Measurements from ENCODE around the gene ACOT11. TPM values are rescaled to one million over a fixed set of nuclear protein-coding genes. Genes with fewer than 3 reads are reported as not detected.

Gene ACOT11
- polyA plus RNA-seq, 3 donors: 1.1 to 2.4 (median 1.5) TPM

DNA sequence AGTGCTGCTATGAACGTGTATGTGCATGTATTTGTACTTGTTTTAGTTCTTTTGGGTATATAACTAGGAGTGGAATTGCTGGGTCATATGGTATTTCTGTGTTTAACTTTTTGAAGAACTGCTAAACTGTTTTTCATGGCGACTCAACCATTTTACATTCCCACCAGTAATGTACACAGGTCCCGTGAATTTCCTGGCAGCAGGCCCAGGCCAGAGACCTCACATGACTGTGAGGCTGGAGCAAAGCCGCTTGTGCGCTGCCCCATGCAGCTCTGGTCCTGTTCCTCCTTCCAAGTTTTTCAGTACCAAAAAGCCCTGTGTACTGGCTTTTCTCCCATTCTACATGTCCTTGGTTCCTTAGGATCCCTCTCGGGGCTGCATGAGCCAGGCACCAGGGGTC lies 29.6 kb downstream of the ACOT11 start:
- 20 to 52% (median 52%) methylated on average over 6 of the region's 6 CpGs for WGBS, 3 donors
- no peak overlapping the region for H3K27ac ChIP-seq (ENCODE audit: low read depth, low read length)

DNA sequence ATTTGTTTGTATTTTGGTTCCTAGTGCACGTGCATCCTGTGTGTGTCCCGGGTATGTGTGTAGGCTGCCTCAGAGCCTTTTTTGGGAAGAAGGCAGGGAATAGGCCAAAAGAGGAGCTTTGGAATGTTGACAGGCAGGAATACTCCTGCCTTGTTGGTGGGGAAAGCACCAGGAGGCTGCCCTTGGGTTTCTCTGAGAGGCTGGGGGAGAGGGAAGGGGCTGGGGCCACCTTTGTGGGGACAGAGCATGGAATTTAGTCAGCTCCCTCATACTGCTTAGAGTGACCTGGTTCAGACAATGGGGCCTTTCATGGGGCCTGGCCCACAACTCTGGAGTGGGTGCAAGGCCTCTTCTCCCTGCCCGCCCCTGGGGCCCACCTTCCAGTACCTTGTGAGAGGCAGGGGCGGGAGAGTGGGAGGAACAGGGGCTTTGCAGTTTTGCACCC lies 31.3 kb downstream of the ACOT11 start:
- 61 to 85% (median 83%) methylated on average over 4 of the region's 4 CpGs for WGBS, 3 donors
- H3K27ac ChIP-seq (ENCODE audit: low read depth, low read length): no peak overlapping the region

DNA sequence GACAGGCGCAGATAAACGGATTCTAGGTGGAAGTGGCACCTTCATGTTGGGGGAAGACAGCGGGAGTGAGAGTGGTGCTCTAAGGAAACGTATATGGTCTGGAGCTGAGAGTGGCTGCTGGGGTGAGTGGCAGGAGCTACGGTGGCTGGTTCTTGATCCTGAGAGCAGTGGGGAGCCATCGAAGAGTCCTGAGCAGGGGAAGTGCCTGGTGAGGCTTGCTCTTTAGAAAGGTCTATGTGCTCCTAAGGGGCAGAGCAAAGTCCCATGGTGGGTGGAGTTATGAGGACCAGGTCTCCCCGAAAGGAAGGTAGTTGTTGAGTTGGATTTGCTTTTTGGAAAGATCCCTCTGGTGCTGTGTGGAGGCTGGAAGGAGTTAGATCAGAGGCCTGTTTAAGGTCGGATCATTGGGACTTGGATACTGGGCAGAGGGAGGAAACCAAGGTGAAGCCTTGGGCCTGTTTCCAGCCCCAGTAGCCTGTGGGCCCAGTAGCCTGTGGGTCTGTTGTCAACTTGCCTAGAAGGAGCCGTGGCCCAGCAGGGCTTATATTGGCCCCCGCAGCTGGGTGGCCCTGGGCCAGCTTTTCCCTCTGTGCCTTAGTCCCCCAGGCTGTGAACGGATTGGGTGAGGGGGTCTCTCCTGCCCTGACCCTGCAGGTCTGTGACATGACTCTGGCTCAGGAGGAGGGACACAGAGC lies 33.0 kb downstream of the ACOT11 start:
- H3K27ac ChIP-seq (ENCODE audit: low read depth, low read length): no peak overlapping the region
- 72 to 90% (median 76%) methylated on average over 11 of the region's 11 CpGs for WGBS, 3 donors

DNA sequence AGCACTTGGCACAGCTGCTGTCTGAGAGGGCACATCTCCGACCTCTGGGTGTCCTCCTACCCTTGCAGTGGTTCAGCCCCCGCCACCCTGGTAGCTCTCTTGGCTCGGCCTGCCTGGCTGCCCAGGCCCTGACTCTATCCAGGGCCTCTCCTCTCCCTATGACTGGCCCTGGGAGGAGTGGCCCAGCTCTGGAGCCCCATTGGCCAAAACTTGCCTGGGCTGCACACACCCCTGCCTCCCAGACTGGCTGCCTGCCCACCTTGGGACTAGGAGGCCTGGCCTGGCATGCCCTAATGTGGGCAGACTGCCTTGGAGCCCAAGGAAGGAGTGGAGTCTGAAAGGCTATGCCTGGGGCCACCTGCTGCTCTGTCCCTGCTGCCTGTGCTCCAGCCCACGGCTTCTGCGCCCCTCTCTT lies 33.6 kb downstream of the ACOT11 start:
- 39 to 78% (median 59%) methylated on average over 5 of the region's 5 CpGs for WGBS, 3 donors

DNA sequence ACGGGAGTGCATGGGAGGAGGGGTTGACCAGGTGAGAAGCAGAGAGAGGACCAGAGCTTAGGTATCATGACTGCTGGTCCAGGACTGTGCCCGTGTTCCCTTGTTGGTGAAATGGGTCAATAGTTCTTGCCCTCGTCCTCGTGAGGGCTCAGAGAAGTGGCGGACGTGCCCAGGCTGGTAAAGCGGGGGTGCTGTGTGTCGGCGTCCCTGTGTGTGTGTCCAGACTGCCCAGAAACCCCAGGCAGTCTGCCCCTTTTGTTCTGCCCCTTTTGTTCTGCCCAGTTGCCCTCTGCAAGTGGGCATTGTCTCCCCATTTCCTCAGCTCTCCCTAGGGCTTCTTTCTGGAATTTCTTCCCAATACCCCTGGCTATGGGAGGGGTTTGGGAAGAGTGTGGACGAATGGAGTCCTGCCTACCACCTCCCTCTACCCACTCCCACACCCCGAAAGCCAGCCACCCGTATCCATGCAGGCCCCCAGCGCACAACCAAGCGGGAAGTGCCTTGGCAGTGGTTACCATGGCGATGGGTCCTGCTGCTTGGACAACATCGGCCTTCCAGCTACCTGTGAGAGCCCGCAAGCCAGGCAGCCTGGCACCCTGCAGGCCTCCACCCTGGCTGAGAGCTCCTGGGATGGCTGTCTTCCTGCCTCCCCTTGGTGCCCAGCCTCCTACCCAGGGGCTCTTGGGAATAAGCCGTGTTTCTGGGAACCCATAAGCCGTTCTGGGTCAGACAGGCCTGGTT lies 34.7 kb downstream of the ACOT11 start:
- 85 to 90% (median 87%) methylated on average over 19 of the region's 19 CpGs for WGBS, 3 donors
- no peak overlapping the region for H3K27ac ChIP-seq (ENCODE audit: low read depth, low read length)

More for the DNA sequence above, 33.6 kb downstream of the ACOT11 start:
- H3K27ac ChIP-seq (ENCODE audit: low read depth, low read length): no peak overlapping the region

DNA sequence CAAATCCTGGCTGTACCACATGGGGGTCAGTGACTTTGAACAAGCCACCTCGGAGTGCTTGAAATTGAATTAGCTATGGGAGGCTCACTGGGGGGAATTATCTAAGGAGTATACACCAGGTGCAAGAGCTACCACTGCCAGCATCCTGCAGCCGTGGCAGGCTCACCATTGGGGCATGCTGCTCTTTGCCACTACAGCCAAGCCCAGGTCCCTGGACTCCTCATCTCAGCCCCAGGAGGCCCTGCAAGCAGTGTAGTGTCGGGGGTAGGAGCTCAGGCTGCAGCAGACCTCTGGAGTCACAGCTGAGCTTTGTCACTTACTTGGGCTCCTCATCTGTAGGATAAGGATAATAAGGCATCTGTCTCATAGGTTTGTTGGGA lies 35.3 kb downstream of the ACOT11 start:
- H3K27ac ChIP-seq (ENCODE audit: low read depth, low read length): no peak overlapping the region
- 87 to 91% (median 91%) methylated on average over 3 of the region's 3 CpGs for WGBS, 3 donors

DNA sequence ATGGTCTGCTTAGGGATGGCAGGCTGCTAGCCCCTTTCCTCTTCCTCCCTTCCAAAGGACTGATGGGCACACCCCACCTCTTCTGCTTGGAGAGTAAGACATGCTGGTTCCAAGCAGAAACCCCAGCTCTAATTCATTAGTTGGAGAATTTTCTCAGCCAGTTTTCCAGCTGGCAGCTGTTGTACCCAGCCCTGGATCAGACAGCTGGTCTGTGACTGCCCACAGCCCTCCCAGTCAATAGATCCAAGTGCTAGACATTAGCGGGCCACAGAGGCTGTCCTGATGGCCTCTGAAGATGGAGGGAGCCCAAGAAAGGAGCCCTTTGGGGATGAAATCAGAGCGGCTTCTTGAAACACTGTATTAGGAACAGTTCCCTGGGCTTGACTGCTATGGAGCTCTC lies 35.8 kb downstream of the ACOT11 start:
- no peak overlapping the region for H3K27ac ChIP-seq (ENCODE audit: low read depth, low read length)
- 60 to 93% (median 77%) methylated on average over 2 of the region's 2 CpGs for WGBS, 3 donors

DNA sequence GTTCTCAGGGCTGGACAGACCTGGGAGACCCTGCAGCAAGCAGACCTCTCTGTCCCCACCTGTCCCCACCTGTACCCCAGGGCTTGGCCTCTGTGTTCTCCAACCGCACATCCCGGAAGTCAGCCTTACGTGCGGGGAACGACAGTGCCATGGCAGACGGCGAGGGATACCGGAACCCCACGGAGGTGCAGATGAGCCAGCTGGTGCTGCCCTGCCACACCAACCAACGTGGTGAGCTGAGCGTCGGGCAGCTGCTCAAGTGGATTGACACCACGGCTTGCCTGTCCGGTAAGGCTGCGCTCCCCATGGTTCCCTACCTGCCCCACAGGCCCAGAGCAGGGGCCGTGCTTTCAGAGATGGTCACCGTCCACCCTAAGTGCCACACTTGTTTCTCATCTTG lies 36.5 kb downstream of the ACOT11 start:
- no peak overlapping the region for H3K27ac ChIP-seq (ENCODE audit: low read depth, low read length)
- WGBS, 3 donors: 94 to 98% (median 96%) methylated on average over 17 of the region's 17 CpGs

DNA sequence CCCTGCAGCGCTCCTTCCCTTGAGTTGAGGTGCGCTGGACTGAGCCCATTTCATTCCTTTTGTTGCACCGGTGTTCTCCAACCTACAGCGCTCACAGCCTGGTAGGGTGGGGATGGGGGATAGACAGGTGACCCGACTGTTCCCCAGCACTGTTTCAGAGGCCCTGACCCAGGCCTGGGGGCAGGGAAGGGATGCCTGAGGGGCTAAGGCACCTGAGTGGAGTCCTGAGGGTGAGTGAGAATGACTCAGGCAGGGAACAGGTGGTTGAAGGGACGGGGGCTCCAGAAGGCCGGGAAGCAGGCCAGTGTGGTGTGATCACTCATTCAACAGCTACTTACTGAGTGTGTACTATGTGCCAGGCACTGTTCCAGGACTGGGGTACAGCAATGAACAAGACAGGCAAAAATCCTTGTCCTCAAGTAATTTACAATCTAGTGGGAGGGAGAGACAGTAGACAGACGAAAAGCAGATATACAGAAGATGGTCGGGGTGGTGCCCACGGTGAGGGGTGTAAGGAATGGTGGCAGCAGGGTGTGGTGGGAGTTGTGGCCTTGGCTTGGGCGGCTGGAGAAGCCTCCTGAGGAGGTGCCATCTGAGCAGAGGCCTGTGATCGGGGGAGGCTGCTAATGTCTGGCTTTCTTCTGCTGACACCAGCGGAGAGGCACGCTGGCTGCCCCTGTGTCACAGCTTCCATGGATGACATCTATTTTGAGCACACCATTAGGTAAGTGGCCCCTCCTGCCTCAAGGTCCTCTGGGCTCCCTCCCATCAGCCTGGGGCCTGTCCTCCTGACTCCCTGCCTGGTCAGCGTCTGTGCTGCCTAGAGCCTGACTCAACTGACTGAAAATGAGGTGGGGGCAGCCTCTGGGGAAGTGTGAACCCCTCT lies 37.4 kb downstream of the ACOT11 start:
- 90 to 91% (median 91%) methylated on average over 15 of the region's 15 CpGs for WGBS, 3 donors

DNA sequence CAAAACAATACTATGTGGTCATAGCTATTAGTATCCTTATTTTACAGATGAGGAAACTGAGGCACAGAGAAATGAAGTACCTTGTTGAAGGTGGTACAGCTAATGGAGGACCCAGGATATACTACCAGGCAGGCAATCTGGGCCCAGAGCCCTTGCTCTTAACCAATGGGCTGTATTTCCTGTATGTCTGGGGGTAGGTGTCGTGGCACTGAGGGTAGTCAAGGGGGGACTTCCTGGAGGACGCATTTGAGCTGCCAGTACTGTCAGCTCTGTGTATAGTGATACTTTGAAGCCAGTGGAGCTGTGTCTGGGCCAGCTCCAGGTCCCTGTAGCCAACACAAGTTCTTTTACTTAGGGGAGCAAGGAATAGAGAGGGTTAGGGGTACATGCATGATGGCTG lies 40.3 kb downstream of the ACOT11 start:
- WGBS, 3 donors: 51 to 72% (median 65%) methylated on average over 2 of the region's 2 CpGs
- H3K27ac ChIP-seq (ENCODE audit: low read depth, low read length): no peak overlapping the region

More for the DNA sequence above, 37.4 kb downstream of the ACOT11 start:
- H3K27ac ChIP-seq (ENCODE audit: low read depth, low read length): no peak overlapping the region

DNA sequence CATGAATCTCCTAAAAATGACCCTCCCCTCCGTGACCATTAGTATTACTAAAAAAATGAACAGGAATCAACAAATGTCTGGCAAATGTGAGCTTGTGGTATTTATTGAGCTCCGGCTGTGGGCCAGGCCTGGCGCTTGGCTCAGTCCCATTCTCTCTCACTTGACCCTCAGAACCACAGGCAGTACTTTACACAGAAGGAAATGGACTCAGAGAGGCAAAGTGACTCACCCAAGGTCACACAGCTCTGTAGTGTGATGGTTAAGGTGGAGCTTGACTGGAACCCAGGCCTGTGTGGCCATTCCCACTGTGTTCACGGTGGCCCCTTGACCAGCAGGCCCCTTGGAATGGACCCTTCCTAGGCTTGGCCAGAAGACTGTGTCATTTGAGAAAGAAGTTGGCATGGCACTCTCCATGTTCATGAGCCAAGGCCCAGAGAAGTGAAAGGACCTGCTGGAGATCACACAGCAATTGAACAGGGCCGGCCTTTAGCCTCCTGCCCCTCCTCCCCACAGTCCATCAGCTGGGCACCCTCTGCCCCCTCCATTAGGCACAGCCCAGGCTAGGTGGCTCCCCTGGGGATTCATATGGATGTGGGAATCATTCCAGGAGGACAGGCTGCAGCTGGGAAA lies 43.2 kb downstream of the ACOT11 start:
- no peak overlapping the region for H3K27ac ChIP-seq (ENCODE audit: low read depth, low read length)
- WGBS, 3 donors: 87 to 88% (median 87%) methylated on average over 5 of the region's 5 CpGs

DNA sequence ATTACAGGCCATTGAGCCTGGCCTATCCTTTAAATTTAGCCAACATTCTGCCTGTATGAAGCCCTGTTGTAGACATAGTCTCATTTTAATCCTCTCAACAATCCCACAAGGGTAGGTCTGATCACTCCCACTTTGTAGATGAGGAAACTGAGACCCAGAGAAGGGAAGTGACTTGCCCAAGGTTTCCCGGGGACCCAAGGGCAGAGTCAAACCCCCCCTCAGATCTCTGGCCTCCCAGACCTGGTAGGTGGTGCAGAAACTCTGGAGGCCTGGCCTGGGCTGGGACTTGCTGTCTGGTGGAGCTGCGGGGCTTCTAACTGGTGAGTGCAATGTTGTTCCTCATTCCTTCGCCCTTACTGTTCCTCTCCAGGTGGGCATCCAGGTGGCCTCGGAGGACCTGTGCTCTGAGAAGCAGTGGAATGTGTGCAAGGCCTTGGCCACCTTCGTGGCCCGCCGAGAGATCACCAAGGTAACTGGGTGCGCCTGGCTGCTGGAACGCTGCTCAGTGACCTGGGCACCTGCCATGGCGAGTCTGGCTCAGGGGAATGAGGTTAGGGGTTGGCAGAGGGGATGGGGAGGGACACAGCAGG lies 45.6 kb downstream of the ACOT11 start:
- 82 to 92% (median 87%) methylated on average over 10 of the region's 10 CpGs for WGBS, 3 donors
- H3K27ac ChIP-seq (ENCODE audit: low read depth, low read length): no peak overlapping the region

DNA sequence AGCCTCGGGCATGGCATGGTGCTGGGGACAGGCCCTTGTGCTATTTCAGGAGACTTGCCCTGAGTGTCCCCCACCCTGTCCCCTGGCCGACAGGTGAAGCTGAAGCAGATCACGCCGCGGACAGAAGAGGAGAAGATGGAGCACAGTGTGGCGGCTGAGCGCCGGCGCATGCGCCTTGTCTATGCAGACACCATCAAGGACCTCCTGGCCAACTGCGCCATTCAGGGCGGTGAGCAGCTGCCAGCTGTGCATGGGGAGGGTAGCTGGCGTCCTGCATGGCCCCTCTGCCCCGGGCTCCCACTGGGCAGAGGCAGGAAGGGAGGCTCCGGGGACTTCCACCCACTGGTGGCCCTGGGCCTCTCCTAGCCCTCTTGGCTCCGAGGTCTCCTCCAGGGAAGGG lies 46.4 kb downstream of the ACOT11 start:
- 92 to 96% (median 94%) methylated on average over 16 of the region's 16 CpGs for WGBS, 3 donors
- no peak overlapping the region for H3K27ac ChIP-seq (ENCODE audit: low read depth, low read length)

DNA sequence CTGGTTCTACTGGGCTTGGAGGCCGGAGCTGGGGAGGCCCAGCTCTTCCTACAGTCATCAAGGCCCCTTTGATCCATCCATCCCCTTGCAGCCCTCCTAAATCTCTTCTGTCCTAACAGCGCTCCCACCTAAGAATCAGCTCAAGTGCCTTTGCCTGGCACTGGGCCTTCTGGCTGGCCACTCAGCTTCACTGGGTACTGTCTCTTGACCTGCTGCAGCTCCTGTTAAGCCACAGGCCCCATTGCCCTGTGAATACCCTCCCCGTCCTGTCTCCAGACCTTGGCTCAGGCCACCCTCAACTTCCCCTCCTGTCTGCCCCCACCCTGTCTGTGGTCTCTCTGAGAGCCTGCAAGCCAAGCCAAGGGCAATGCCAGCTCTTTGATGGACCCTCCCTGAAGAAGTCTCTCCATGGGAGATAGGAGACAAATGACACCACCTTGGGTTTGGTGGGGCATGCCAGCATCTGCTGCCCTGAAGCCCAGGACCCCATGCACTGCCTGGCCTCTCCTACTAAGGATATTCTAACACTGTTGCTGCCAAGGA lies 48.0 kb downstream of the ACOT11 start:
- H3K27ac ChIP-seq (ENCODE audit: low read depth, low read length): no peak overlapping the region
- 87 to 92% (median 89%) methylated on average over 3 of the region's 3 CpGs for WGBS, 3 donors

DNA sequence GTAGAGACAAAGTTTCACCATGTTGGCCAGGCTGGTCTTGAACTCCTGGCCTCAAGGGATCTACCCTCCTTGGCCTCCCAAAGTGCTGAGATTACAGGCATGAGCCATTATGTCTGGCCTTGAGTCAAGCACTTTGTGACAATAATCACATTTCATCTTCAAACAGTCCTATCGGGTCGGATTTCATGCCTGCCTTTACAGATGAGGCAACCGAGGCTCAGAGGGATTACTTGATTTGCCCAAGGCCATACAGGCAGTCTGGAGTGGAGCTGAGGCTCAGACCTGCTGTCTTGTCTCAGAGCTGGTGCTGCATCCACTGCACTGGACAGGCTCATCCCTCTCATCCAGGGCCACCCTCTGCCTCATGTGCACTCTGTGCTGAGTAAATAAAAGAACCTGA lies 48.7 kb downstream of the ACOT11 start:
- WGBS, 3 donors: 74 to 88% (median 83%) methylated on average over 3 of the region's 3 CpGs
- no peak overlapping the region for H3K27ac ChIP-seq (ENCODE audit: low read depth, low read length)

DNA sequence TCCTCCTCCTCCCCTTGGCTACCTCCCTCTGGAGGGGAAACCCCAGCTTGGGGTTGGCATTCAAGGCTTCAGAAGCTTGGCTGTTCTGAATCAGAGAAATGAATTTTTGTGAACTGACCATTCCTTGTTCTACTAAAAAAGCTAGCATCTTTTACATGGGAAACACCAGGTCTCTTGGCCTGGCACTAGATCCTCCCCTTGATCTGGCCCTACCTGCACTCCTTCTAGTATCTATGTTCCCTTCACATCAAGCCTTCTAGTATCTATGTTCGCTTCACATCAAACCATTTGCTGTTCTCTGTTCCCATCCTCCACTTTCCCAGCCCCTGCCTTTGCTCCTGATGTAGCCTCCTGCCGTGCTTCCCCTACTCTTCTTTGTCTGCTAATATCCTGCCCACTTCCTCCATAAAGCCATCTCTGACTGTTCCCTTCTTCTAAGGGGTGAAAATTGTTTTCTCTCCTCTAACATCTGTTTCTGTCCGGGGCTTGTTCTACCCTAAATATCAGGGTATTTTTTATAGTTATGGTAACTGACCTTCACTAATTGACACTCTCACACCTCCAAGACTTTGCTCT lies 49.5 kb downstream of the ACOT11 start:
- WGBS, 3 donors: 70 to 89% (median 77%) methylated on average over 3 of the region's 3 CpGs
- H3K27ac ChIP-seq (ENCODE audit: low read depth, low read length): no peak overlapping the region

DNA sequence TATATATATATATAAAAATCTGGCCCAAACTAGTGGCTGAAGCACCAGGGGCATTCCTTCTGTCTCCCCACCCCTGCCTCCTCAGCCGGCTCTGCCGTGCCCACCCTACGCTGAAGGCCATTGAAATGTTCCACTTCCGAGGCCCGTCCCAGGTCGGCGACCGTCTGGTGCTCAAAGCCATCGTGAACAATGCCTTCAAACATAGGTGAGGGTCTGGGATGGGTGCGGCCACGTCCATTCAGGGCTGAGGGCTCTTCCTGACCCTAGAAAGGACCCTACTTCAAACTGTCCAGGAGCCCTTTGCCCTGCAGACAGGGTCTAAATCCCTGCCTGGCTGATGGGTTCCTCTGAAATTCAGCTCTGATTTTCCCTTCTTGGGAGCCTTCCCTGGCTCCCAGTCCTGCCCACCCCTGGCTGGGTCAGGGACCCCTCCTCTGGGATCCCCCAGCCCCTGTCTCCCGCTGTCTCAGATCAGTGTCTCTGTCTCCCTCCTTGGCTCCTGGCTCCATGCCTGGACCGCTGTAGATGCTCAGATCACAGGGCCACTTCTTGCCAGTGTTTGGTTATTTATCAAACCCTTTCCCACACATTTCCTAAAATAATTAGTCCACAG lies 51.3 kb downstream of the ACOT11 start:
- WGBS, 3 donors: 87 to 93% (median 88%) methylated on average over 13 of the region's 13 CpGs

More for the DNA sequence above, 51.3 kb downstream of the ACOT11 start:
- no peak overlapping the region for H3K27ac ChIP-seq (ENCODE audit: low read depth, low read length)
